Smooth muscle cell of the brain vasculature (primary cell): Measurements from ENCODE around the gene PHF21B.
"Not testable (repeated sequence)": the region's sequence is repeated elsewhere in the genome, so short reads cannot be mapped to it uniquely, and the experiment has no call there.

ENCODE experiments used
- DNase-seq: peaks from one replicate; pipeline ENCODE4 v3.0.0-alpha.2; 2012; ENCODE audit warnings: low read depth, low spot score

PHF21B gene

DNA sequence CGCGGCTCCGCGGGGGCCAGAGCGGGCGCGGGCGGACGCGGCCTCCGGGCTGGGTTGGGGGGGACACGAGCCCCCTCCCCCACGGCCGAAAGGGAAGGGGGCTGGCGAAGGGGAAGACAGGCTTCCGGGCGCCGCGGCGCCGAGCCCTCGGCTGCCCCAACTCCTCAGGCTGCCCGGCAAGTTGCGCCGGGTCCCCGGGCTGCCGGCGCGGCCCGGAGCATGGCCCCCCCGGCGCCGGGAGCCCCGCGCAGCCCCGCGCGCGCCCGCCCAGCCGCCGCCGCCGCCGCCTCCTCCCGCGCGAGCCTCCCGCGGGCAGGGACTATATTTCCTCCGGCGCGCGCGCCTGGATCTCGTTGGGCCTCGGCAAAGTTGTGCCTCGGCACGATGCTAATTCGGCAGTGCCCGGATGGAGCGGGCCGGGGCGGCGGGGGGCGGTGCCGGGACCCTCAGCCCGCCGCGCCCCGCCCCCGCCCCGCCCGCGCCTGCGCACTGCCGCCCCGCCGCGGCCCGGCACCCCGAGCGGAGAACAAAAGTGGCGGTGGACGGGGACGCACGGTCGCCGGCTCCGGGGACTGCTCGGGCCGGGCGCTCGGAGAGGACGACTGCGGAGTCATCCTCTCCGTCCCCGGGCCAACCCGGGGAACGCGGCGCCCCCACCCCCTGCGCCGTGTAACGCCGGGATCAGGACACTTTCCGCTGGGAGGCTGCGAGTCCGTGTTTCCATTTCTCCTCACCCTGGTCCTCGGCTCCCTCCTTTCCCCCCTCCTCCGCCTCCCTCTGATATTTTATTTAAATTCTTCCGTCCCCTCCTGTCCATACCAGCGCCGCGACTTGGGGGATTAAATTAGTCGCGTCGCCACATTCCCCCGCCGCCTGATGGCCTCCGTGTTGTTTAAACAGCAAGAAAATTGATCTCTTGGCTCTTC is at the start of gene PHF21B:
Gene PHF21B (minus strand): TSS at position 400 of the 926 bp plus-strand sequence. CDS start 456 bp downstream, outside the sequence.
- DNase-seq, result no peak

DNA sequence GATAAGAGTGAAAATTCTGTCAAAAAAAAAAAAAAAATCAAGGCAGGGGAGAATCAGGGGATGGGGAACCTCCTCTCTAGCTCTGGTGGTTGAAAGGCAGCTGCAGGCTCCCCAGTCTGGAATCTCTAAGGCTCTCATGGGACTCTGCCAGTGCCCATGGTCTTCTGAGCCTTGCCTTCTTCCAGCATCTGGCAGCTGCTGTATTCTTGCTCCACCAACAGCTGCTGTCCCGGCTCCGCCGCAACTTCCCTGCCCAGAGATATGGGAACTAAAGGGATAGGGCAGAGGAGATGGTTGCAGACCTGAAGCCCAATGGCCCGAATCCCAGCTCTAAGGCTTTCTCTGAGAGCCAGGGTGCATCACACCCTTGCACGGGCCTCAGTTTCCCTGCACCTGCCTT is 49.5 kb upstream of the PHF21B start:
- no peak for DNase-seq

DNA sequence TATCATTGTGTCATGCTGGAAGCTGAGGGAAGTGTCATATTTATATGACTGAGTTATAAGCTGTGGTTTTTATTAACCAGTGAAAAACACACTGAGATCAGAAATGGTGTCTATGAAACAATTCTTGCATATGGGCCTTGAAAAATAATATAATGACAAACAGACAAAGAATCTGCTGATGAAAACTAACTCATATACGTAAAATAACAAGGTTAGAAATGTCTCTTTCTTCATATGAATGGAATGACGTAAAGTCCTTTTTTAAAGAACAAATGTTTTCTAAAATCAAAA is 48.8 kb upstream of the PHF21B start:
- DNase-seq, result no peak

DNA sequence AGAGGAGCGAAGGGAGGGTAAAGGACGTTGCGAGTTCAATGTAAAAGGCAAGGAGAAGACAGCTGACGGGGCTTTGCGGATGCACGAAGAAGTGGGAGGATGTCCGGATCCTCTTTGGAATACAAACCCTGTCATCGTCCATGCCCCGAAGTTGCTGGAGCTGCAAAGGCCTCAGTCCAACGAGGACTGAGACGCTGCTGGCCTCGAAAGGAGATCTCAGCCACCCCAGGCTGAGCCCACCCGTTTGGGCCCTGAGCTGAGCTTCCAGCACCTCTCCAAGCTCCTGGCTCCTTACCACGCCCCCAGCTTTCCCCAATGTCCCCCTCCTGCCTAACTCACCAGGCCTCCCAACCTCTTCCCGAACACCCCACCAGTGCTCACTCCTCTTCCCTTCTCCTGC is 46.1 kb upstream of the PHF21B start:
- no peak for DNase-seq

DNA sequence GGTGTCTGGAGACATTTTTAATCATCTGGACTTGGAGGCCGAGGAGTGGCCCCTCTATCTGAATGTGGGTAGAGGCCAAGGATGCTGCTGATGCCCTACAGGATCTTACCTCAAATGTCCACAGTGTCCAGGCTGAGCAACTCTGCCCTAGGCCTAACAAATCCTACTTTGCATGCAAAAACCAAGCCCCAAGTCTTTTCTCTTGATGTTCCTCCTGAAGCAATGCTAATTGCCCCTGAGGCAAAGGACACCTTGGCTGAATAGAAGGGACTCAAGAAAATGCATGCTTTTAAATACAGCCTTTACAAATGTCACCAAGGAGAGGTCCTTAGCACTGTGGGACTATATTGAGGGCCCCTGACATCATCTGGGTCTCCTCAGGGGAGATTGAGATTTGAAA is 43.8 kb upstream of the PHF21B start:
- no peak for DNase-seq

DNA sequence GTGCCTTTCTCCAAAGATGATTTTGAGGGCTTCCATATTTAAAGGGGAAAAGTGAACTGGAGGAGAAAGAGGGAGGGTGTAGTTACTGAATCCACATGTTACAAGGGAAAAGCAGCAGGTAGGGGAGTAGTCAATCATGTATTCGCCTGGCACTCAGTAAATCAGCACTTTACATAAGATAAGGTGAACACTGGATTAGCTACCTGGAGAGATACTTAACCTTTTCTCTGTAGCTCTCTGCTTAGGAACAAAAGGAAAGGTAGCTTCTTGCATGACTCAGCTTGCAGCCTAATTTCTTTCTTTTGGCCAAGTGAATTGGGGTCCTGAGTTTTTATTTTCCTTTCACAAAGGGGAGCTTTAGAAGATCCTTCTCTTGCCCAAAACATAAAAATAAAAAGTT is 43.3 kb upstream of the PHF21B start:
- DNase-seq, result no peak

DNA sequence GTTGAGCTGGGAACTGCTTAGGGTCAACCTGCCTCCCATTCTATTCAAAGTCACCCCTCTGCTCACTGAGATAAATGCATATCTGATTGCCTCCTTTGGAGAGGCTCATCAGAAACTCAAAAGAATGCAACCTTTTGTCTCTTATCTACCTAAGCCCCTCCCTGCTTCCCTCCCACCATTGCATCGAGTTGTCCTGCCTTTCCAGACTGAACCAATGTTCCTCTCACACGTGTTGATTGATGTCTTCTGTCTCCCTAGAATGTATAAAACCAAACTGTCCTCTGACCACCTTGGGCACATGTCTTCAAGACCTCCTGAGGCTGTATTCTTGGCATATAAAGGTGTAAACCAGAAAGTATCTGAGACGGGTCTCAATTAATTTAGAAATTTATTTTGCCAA is 42.9 kb upstream of the PHF21B start:
- not testable (repeated sequence) for DNase-seq

DNA sequence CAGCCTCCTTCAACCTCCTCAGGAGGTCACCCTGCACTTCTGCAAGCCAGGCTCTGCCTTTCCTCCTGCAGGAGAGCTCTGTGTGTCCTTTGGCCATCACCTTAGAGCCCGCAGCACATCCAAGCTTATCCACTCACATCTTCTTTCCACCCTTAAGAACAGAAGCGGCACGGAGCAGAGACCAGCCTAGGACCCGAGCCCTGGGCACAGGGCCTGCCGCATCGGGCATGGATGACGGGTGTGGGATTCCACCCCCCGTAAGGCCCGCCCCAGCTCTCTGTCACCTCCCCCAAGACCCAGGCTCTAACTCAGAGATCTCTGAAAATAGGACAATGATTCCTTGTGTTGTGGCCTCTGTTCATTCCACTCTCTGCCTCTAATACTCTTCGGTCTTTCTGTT is 42.1 kb upstream of the PHF21B start:
- no peak for DNase-seq

DNA sequence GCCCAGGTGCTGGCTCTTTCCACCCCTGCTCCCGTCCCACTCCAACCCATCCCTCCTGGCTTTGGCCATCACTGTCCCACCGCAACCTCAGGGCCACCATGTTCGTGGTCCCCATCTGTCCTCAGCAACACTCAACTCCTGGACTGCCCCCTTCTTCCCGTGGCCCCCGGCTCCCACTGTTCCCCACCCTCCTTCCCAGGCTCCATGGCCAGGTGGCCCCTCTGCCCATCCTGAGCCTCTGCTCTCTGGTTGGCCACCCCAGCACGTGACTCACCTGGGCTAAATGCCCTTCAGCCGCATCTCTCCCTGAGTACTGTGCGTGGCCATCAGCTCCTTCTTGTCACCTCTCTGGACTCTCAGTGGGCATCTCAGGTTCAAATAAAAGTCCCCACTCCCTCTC is 41.6 kb upstream of the PHF21B start:
- no peak for DNase-seq

DNA sequence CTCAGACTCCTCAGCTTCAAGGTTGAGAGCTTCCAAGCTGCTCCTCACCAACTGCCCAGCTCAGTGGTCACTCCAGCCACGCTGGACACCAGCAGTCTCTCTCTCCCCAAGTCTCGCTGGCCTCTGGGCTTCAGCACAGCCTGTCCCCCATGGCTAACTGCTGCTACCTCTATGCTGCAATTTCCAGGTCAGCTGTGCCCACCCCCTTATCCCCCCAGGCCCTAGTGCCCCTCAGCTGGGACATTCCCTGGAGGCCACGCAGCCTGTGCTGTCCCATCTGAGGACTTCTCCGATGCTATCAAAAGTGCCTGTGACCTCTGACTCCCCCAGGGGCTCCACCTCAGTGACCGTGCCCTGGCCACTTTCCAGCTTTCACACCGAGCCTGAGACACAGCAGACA is 37.5 kb upstream of the PHF21B start:
- DNase-seq, result no peak

DNA sequence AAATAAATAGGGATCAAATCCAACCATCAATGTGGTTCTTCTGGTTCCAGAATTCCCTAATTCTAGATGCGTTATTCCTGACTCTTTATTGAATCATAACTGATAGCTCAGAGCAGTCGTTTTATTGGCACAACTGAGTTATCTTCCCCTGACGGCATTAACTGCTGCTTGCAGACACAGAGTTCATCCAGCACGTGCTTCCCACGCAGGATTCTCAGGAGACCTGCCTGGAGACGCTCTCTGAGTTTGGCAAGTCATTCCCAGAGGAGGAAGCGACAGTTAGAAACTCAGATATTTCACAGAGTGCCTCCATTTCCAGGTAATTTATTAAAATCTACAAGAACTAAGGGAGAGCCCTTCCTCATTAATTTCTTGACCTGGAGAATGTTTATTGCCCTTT is 35.4 kb upstream of the PHF21B start:
- DNase-seq, result no peak

DNA sequence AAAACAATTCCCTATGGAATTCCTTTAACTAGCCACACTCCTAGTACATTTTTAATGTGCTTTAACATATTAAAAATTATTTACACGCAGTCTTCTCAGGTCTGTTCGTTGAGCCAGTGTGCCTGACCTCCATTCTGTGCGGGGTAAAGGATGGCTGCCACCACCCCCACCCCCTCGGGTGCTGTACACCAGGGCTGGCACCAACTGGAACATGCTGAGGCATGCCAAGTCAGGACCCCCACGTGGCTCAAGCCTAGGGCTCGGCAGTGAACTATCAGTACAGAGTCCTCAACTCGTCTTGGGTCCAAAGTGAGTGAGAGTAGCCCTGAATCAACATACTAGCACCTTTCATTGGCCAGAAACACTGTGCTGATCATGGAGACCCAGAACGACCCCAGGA is 32.5 kb upstream of the PHF21B start:
- no peak for DNase-seq

DNA sequence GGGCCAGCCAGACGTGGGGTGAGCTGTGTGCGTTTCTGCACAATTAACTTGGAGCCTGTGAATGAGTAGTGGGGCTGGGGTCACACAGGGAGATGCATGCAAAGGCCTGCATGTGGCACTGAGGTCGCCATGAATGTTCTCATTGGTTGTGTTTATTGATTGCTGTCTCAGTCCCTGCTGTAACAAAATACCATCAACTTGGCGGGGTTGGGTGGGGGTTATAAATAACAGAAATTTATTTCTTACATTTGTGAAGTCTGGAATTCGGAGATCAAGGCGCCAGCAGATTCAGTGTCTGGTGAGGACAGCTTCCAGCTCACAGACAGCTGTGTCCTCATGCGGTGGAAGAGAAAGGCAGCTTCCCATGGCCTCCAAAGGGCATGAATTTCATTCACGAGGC is 29.3 kb upstream of the PHF21B start:
- no peak for DNase-seq

DNA sequence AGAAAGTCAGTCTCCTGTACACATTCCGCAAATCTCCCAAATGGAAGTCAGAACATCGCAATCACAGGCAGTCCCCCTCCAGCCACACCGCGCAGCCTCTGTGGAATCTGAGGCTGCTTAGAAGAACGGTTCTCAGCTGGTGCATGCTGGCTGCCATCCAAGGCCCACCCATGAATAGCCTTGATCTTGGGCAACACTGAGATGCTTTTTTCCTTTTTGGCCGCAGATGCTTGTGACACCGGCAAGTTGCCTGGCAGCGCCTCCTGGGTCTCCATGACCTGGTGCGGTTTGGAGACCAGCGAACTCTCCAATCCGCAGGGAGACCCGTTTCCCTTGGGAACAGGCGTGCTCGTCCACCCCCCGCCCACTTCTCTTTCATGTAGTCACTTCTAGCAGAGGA is 26.3 kb upstream of the PHF21B start:
- no peak for DNase-seq

DNA sequence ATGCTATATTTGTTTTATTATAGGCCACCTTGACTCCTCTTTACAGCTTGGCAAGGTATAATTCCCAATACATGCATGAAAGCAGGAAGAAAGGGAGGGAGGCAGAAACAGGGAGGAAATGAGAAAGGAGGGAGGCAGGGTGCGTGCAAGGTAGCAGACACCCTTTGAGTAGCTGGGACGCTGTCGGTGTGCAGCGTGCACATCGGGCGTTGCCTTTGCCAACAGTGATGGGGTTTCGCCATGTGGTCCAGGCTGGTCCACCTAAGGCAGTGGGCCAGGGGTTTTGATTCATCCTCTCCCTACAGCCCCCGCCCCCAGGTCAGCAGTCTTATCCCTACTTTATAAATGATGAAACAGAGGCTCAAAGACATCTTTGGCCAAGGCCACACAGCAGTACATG is 25.0 kb upstream of the PHF21B start:
- DNase-seq, result no peak

DNA sequence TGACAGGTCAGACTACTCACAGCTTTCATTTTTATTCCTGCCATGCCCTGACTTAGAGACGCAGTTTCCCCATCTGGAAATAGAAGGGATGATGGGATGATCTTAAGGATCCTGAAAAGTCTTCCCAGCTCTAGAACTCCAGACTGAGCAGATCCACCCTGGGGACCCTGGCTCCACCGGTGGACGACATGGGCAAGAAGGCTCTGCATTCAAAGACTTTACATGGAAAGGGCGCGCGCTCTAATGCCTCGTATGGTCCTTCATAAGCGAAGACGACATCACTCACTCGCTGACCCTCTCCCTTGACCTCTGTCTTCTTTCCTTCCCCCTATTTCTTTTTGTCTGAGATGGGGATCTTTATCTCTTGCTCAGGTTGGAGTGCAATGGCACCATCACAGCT is 24.4 kb upstream of the PHF21B start:
- DNase-seq, result no peak

DNA sequence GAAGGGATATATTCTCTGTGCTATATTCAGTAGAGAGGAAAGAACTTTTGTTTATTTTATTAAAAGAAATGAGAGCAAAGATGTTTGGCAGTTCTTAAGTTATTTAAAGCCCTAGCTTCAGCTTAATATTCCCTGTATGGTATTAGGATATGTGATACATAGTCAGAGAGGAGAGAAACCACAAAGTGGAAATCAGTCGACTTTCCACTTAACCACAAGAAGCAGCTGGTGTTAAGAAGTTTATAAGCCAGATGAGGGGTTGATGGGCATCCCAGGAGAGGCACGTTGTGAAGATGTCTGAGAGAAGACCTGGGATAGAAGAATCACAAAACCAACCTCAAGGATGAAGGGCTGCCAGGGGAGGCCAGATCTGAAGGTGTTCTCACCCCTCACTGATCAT is 23.3 kb upstream of the PHF21B start:
- no peak for DNase-seq

DNA sequence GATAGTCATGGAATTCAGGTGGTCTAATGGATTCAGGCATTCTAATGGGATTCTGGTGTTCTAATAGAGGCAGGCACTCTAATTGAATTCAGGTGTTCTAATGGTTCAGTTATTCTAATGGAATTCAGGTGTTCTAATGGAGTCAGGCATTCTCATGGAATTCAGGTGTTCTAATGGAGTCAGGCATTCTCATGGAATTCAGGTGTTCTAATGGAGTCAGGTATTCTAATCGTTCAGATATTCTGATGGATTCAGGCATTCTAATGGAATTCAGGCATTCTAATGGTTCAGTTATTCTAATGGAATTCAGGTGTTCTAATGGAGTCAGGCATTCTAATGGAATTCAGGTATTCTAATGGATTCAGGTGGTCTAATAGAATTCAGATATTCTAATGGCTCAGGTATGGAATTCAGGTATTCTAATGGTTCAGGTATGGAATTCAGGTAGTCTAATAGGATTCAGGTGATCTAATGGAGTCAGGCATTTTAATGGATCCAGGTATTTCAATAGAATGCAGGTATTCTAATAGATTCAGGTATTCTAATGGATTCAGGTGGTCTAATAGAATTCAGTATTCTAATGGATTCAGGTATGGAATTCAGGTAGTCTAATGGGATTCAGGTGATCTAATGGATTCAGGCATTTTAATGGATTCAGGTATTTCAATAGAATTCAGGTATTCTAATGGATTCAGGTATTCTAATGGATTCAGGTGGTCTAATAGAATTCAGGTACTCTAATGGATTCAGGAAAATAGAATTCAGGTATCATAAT is 22.0 kb upstream of the PHF21B start:
- no peak for DNase-seq

DNA sequence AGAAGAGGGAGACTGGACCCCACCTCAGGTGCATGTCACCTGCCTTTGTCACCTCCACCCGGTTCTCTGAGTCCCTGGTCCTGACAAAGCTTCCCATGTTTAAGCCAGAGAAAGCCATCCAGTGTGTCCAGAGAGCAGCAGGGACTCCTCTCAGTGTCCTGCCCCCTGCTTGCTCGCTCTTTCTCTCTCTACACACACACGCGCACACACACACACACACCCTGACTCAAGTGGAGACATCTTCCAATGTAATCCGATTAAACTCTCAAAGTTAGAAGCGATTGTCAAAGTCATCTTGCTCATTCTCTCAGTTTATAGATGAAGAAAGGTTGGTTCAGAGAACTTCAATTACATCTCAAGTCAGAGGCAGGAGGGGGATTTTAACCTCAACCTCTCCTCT is 19.7 kb upstream of the PHF21B start:
- no peak for DNase-seq

DNA sequence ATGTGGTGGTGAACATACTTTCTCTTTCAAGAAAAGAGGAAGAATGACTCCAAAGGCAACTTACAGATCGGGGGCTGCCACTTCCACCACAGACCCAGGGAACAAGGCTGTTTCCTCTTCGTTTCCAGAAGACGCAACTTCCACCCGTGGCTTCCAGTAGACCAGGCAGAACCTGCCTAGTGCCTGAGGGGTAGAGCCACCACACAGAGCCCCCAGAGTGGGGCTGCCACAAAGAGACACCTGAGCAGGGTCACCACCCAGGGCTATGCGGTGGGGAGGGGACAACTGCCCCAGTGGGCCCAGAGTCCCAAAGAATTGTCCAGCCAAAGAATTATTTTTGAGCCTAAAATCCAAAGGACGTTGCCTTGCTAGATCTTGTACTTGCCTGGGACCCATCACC is 16.7 kb upstream of the PHF21B start:
- DNase-seq, result no peak

DNA sequence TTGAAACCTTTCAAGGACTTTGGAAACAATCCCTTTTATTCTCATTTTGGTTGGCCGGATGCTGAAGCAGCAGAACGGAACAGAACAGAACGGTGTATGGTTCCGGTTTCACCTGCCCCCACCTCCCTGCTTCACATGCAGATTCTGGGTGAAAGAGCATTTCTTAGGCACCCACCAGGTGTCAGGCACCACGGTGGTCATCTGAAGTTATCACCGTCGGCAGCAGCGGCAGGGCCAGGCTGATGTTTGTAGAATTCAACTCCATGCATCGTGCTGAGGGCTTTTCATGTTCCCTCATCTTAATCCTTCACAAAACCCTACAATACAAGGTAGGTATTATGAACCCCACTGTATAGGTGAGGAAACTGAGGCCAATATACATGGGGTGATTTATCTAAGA is 13.6 kb upstream of the PHF21B start:
- DNase-seq, result no peak

DNA sequence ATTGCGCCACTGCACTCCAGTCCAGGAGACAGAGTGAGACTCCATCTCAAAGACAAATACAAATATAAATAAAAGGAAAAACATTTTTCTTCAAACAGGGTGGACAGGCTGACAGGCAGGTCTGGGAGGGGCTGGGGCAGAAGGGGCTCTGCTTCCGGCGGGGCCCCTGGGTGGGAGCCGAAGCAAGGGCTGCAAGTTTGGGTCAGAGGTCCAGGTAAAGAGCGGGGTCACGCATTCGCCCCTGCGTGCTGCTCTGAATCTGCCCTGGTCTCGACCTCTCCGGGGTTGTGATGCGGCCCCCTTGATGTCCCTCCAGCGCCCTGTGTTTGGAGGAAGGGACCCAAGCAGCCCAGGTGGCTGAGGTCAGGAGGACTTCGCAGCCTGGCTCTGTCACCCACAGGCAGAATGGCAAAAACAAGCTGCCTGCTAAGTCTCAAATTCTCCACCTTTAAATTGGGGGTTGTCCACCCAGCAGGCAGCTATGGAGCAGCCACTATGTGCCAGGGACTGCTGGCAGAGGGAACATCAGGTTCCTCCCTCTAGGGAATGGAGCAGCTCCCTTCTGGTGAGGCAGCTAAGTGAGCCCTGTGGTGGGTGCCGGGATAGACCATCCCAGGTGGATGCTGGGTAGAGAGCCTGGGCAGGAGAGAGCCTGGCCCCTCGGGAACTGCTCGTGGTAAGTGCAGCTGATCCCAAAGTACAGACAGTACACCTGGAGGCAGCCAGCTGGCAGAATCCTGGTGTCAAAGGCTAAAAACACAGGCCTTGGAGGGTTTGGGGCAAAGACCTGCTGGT is 10.3 kb upstream of the PHF21B start:
- DNase-seq, result no peak
